Thoracic aorta (tissue), 2 donors: ENCODE results near the gene ZFPM1. TPM values are rescaled to one million over a fixed set of nuclear protein-coding genes. Genes with fewer than 3 reads are reported as not detected.

Experiments
- ATAC-seq: fragments of 150-250 bp; one replicate; pipeline ENCODE4 v1.8.0; 2017; ENCODE audit warnings: low read depth; ENCODE audit not compliant: insufficient number of reproducible peaks, low FRiP score
- DNase-seq: peaks from one replicate; pipeline ENCODE4 v3.0.0-alpha.2; 2020; ENCODE audit warnings: low spot score
- H3K27ac ChIP-seq, 2 donors: fragments of 200-600 bp; sonication (generic); 1 replicate in 1 of 2; 2 replicates in 1 of 2; pipeline ENCODE4 v1.5.1; 2016; ENCODE audit warnings: mild to moderate bottlenecking in 2 of 2, moderate library complexity in 2 of 2
- H3K27me3 ChIP-seq: fragments of 200-600 bp; sonication (generic); replicated peaks from 2 replicates; pipeline ENCODE4 v1.6.0; 2016; ENCODE audit warnings: mild to moderate bottlenecking; ENCODE audit not compliant: insufficient read depth
- H3K36me3 ChIP-seq: fragments of 200-600 bp; sonication (generic); one replicate; pipeline ENCODE4 v1.5.1; 2016
- H3K4me1 ChIP-seq, 2 donors: fragments of 200-600 bp; sonication (generic); 1 replicate in 1 of 2; 2 replicates in 1 of 2; pipeline versions ENCODE4 v1.5.1 to v1.6.0; 2016; ENCODE audit warnings: low read depth in 2 of 2, mild to moderate bottlenecking in 1 of 2; ENCODE audit not compliant: control insufficient read depth in 1 of 2
- H3K4me3 ChIP-seq: fragments of 200-600 bp; sonication (generic); 2 replicates; pipeline ENCODE4 v1.5.1; 2016; ENCODE audit warnings: mild to moderate bottlenecking
- H3K9me3 ChIP-seq: fragments of 200-600 bp; sonication (generic); 2 replicates; pipeline ENCODE4 v1.5.1; 2016
- CTCF ChIP-seq: fragments of 200-600 bp; sonication (generic); IDR thresholded peaks from one replicate; pipeline ENCODE4 v1.5.1; 2019; ENCODE audit warnings: antibody characterized with exemption
- total RNA-seq, 2 donors: library from RNA; depleted of rRNA; stranded (reverse); fragments of >200 nt; gene quantifications; one replicate each; pipeline versions ENCODE4 v1.1.0 to v1.2.3, GENCODE V29; 2016

The ZFPM1 gene
- total RNA-seq, 2 donors from 2014 or later = 1.8 to 2.5 TPM

DNA sequence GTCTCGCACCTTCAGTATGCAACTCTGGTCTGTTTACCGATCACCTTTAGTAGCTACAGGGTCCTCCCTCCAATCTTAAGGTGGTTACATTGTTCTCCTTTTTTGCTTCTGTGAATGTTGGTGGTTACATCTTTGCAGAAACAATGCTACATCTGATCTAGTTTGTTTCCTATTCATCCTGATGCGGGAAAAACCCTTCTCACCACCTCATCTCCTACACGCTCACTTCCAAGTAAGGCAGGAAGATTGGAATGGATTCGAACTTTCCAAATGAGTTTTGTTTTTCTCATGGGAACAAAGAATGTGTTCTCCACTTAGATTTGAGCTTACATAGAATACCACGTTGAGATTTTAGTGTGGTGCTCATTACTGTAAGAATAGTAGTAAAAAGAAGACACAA lies 131.6 kb downstream of the ZFPM1 start:
- ATAC-seq = no peak
- Histone ChIP-seq H3K9me3 (no peaks in the 10 kb centered on the region), H3K27me3 (no peaks in the 10 kb centered on the region), H3K36me3 (peaks cover 36% of the 10 kb centered on the region), H3K27ac (no peak overlapping the region), H3K4me1 (no peaks in the 10 kb centered on the region), H3K4me3 (no peak overlapping the region)
- DNase-seq = no peak
- TF ChIP-seq CTCF = no peak

DNA sequence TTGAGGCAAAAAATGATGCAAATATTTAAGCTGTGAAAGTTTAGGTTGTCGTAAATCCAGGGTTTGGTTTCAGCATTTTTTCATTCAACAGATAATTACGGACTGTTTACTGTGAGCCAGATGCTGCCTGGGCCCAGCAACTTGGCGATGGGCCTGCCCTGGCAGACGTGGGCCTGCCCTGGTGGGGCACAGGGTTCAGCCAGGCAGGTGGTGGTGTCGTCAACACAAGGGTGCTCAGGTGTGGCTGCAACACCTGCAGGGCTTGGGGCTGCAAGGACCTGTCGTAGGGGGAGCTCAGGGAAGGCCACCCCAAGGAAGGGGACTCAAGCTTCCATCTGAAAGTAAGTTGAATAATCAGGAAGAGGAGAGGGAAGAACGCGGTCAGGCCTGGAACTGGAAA lies 132.2 kb downstream of the ZFPM1 start:
- no peak for TF ChIP-seq CTCF
- H3K27me3 ChIP-seq = no peaks in the 10 kb centered on the region
- ATAC-seq = no peak
- H3K9me3 ChIP-seq = no peaks in the 10 kb centered on the region
- no peak overlapping the region for H3K4me3 ChIP-seq
- H3K27ac ChIP-seq = no peak overlapping the region
- H3K4me1 ChIP-seq = no peaks in the 10 kb centered on the region
- DNase-seq = no peak
- H3K36me3 ChIP-seq = peaks cover 36% of the 10 kb centered on the region

- no peak for TF ChIP-seq CTCF
- H3K27ac ChIP-seq = no peak overlapping the region
- H3K36me3 ChIP-seq = peaks cover 36% of the 10 kb centered on the region
- no peaks in the 10 kb centered on the region for H3K27me3 ChIP-seq
- H3K4me3 ChIP-seq = no peak overlapping the region
- no peaks in the 10 kb centered on the region for H3K9me3 ChIP-seq
- no peaks in the 10 kb centered on the region for H3K4me1 ChIP-seq
- DNase-seq (no peak), ATAC-seq (no peak)
Measured at GRCh38 chr16:88585927-88586581, 133.0 kb downstream of the ZFPM1 start.

Other genes with a start within 250 kb of the ZFPM1 start
- 10 to 100 TPM in 1 of 2 donors, 1 to 10 TPM in 1; 4.5 to 11.3 TPM for gene ZNF469, start 70.3 kb upstream of the ZFPM1 start, total RNA-seq
- 10 to 100 TPM; 21.8 to 30.3 TPM for gene ZC3H18, start 117.1 kb downstream of the ZFPM1 start, total RNA-seq
- gene IL17C, start 185.3 kb downstream of the ZFPM1 start, total RNA-seq = under 1 TPM in 1 of 2 donors, not detected in 1; 0.92 TPM
- 100 to 1,000 TPM; 169 to 295 TPM for gene CYBA, start 197.8 kb downstream of the ZFPM1 start, total RNA-seq
- gene MVD, start 209.8 kb downstream of the ZFPM1 start, total RNA-seq = 10 to 100 TPM; 22.4 to 38.9 TPM
- gene SNAI3, start 233.2 kb downstream of the ZFPM1 start, total RNA-seq = under 1 TPM in 1 of 2 donors, not detected in 1; 0.27 TPM